GM19240 (cell line): Measurements from ENCODE around the gene ATP6V1B1.

Experiments used
- DNase-seq: peaks from one replicate; pipeline ENCODE4 v3.0.0; 2011; ENCODE audit warnings: low spot score; ENCODE audit not compliant: insufficient read length

The ATP6V1B1 gene

DNA sequence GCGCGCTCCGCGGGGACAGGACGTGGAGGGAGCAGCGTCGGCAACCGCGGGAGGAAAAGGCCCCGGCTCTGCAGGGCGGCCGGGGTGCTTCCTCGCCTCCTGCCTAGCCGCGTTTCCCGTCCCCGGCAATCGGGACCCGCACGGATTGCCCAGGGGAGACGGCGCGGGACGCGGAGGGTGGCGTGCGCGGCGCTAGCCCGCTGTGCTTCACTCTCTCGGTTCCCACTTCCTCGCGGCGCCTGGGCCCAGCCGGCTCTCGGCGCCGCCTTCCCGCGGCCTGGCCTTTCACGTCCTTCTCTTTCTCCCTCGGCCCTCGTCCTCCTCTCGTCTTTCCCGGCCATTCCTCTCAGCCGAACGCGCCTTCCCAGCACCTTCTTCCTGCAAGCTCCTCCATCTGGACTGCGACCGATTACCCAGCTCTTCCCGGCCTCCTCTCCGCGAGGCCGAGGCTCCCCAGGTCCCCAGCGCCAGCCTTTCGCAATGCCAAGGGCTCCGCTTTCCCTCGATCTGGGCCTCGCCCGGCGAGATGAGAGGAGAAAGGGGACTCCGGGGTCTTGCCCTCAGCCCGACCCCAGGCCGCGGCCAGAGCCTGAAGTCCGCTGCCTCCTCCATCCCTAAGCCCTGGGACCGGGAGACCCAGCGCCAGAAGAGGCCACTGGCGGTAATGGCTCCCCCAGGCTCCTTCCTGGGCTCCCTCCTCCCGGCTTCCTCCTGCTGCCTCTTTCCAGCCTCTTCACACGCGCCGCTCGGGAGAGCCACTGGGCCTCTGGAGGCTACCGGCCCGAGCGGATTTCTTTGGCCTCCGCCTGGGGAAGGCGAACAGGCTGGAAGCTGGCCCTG is 34.3 kb upstream of the ATP6V1B1 start:
- DNase-seq: no peak

DNA sequence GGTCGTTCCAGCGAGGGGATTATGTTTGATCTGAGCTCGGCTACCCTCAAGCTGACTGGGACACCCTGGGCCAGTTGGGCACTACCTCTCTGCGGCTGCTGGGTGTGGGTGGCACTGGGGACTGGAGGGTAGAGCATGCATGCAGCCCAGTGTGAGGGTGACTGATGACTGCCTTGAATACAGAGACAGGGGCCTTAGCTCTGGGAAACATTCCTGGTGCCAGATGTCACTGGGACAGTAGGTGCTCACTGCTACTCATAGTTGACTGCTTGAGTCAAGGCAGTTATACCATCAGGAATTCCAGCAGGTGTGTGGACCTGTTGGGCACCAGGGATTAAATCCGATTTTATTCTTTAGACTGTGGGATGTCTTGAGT is 33.6 kb upstream of the ATP6V1B1 start:
- DNase-seq: no peak

DNA sequence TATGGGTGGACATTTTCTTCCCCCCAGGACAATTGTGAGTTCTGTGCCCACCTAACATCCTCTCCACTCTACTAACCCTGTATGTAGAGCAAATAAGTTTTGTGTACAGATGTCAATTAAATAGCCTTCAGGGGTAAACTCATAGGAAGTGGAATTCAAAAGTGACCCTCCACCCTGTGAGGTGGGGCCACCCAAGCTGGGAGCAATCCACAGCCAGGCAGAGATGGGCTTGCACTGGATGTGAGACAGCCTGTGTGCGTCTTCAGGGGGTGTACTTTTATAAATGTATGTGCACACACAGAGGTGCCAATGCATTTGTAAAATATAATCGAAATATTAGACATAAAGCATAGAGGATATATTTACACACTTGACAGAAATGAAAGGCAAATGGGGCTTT is 33.1 kb upstream of the ATP6V1B1 start:
- no peak for DNase-seq

GRCh38 chr2:70903171-70903570 is 32.5 kb upstream of the ATP6V1B1 start:
- DNase-seq: no peak

DNA sequence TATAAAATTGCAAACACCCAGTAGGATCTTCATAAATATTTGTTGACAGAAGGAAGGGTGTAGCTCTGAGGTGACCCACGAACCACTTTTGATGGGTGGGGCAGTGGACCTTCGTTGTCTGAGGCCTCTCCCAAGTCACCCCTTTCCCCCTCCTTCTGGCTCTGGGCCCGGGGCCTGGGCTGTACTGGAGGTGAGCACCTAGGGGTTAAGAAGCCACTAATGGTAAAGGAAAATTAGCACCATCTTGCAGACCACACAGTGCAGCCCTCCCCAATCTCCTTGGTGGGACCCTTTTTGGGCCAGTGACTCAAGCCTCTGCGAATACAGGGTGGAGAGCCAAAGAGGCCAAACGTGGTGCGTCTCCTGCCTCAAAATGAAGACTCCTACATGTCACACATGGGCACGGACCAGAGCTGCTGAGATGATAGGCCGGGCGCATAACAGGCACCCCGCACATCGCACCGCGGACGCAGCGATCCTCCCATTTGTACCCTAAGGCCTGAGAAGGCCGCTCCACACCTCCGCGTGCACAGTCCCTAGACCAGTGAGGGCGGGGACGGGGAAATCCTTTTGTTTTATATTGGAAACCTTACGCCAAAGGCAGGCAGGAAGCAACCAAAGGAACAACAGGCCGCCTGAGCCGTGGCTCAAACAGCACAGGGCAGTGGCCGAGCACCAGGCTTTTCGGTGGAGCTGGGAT is 31.9 kb upstream of the ATP6V1B1 start:
- DNase-seq: no peak

DNA sequence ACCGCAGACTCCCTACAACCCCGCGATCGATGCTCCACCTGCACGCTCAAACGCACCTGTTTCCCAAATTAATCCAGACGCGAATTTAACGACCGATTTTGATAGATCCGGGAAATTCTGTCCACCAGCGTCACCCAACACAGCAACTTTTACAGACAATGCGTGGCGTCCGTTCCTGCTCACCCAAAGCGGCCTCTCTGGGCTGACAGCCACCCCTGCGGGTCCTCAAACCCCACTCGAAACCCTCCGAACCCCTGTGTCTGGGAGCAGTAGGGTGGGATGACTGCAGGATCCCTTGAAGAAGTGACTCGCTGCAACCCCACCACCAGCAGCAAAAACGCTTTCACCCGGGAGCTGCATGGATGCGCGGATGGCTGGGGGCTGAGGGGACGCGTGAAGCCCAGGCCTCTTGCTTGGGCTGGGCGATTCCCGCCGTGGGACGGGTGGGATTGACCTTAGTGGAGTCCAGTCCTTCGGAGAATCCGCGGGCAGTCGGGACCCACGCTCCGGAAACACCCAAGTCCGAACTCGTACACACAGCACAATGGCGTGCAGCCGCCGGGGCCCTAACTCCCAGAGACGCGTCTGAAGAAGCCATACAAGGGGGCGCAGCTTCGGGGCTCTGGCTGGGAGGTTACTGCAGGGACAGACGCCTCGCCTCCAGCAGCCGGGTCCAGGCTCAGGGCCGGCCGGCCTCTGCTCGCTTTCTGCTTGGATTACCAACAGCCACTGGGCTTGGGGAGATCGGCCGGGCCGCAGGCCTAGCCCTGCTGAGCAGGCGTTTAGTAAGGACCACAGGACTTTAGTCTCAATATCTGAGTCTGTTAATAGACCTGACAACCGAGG is 31.1 kb upstream of the ATP6V1B1 start:
- no peak for DNase-seq

DNA sequence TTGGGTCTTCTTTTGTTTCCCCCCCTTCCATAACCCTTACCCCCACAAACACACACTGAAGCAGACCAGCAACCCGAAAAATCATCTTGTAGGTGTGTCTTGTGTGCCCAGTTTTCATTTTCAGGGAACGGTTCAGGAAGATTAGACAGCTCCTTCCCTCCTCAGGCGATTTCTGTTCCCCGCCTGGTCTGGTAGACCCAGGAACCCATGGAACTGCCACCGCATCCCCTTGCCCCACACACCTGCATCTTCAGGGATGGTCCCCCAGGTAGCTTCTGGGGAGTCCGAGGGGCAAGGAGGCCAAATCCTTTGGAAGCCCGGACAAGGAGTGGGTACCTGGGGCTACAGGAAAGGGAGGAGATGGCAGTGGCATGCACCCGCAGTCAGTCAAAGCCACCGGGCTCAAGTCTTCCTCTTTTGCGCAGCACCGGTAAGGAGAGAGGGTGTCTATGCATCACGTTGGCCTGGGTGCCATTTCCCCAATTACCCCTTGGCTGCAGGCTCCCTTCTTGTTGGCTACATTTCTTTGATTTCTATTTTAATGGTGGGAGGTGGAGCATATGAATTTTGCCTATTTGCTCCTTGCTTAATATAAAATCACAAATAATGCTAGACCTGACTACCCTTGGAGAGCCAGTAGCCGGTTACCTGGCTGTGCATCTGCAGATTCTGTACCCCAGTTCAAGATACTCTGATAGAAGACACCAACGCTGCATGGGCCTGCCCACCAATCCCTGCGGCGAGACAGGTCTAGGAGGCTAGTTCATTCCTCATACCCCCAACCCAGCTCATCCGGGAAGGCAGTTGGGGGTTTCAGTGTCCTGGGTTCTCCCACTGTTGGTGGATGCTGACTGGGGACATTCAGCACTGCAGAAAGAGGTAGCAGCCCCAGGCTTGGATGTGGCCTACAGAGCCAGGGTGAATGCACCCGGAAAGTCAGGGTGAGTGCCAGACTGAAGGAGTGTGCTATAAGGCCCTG is 30.0 kb upstream of the ATP6V1B1 start:
- DNase-seq: no peak

DNA sequence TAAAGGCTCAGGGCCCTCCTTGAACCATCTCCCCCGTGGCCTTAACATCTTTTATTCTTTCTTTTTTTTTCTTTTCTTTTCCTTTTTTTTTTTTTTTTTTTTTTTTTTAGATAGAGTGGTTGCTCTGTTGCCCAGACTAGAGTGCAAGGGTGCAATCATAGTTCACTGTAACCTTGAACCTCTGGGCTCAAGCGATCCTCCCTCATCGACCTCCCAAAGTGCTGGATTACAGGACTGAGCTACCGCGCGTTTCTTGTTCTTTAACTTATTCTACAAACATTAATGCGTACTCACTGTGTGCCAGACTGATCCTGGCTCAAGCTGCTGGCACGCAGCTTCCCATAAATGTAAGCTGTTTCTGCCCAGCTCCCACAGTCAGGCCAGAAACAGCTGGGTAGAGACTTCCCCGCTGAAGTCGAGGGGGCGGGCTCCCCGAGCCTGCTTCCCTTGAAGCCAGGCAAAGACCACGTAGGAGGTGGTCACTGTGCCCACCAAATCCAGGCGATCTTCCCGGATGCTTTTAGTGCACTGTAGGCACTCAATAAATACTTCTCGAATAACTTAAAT is 29.2 kb upstream of the ATP6V1B1 start:
- no peak for DNase-seq

DNA sequence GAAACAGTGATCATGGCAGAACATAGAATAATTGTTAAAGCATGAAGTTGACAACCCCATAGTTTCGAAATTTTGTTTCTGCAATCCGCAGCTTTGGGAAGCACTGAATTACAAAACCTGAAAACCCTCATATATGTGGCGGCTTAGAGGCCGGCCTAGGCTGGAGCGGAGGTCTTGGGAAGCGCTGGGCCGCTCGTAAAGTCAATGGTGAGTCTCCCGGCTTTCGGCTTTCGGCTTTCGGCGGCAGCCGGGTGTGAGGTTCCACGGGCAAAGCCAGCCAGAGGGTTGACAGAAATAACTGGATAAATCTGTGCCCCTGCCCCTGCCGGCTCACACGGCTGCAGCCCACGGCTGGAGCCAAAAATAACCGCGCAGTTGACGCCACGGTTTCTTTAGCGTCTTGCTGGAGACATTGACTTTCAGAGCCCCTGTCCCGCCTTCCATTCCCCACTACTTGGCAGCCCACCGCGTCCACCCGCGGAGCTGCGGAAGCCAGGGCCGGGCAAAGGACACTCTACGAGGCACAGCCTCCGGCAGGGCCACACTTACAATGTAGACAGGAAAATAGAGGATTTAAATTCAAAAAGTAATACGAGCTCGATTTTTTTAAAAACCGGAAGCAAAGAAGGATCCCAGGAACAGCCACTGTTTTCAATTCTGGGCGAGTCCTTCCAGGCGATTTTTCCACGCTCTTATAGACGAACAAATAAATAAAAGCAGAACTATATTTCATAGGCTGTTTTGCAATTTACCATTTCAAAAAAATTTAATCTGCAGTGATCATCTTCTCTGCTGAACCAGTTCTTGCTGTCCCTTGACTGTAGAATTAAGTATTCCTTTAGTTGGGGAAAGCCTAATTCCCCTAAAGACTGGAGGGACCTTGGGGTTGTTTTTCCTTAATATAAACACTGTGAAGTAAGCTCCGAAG is 28.3 kb upstream of the ATP6V1B1 start:
- DNase-seq: no peak

- DNase-seq: no peak
These were observed 19.4 kb upstream of the ATP6V1B1 start for GRCh38 chr2:70916291-70916690.

DNA sequence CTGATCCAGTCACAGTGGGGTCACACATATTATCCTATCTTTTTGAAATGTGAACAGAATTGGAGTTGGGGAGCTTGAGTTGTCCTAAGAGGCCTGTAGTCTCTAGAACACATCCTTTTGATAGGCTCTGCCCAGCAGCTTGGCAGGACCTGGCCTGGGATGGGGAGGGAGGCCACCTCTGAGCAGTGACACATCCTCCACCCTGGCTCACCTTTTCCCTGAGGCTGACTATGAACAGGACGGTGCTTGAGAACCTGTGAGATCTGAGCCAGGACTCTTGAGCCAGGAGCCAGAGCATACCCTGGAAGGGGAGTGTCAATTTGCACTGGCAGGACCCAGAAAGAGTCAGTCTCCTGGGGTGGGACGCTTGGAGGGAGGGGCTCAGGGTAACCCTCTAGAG is 17.7 kb upstream of the ATP6V1B1 start:
- DNase-seq: no peak

- DNase-seq: peak; percentile 56
These were observed 15.9 kb upstream of the ATP6V1B1 start for GRCh38 chr2:70919672-70920366.

GRCh38 chr2:70920367-70920715 is 15.4 kb upstream of the ATP6V1B1 start:
- no peak for DNase-seq

DNA sequence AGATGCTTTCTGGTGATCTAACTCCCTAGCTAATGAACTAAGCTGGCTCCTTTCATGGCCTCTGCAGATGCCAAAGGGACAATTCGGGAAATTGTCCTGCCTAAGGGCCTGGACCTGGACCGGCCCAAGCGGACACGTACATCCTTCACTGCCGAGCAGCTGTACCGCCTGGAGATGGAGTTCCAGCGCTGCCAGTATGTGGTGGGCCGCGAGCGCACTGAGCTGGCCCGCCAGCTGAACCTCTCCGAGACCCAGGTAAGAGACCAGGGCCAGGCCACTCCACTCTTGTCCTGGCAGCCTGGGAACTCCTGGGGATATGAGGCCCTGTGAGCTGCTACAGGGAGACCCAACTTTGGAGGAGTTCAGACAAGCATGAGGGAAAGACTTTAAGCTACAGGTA is 14.7 kb upstream of the ATP6V1B1 start:
- DNase-seq: no peak

DNA sequence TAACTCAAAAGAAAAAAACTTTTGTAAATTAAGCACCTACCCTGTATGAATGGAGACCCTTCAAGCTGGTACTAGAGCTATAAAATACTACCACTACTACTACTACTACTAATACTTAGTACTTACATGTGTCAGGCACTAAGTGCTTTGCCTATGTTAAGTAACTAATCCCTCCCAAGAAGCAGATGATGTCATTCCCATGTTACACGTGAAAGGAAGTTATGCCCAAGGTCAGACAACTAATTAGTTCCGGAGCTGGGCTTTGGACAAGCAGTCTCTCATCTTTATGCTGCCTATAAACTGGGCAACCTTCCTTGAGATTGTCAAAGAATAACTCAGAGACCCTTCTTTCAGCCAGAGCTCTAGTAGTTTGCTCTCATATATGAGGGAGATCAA is 13.9 kb upstream of the ATP6V1B1 start:
- no peak for DNase-seq

DNA sequence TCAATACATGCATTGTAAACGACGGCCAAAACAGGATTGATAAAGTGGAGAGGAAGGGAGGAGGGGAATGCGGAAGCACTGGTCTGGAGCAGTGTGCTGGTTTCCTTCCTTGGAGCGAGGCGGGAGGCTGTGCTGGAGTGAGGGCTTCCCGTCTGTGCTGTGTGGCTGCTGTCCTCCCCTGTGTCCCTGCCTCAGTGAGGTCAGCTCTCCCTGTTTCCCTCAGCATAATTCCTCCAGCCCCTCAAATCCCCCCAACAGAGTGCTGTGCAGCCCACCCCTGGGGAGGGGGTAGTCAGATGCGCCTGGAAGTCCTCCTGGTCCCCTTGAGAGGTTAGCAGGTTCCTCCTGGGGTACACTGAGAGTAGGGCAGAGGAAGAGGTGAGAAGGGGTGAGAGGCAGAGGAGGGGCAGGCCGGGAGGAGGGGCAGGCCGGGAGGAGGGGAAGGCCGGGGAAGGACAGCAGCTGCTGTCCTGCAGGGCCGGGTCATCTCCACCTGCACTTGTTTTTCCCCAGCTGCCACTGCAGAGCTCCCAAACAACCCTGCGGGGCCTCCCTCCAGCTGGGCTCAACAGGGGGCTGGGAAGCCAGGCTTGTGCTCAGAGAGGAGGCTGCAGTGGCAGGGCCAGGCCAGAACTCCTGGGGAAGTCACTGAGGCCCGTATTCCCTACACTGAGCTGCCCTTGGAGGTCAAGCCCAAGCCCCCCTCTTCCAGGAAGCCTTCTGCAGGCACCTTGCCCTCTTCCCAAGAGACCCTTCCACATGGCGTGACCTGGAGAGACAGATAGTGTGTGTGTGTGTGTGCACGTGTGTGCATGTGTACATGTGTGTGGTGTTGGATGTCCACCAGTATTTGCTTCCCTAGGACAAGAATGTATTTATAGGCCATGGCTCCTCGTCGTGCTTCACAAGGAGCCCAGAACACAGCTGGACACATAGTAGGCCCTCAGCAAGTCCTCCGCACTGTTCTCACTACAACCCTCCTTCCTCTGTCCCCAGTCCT is 13.2 kb upstream of the ATP6V1B1 start:
- DNase-seq: no peak

DNA sequence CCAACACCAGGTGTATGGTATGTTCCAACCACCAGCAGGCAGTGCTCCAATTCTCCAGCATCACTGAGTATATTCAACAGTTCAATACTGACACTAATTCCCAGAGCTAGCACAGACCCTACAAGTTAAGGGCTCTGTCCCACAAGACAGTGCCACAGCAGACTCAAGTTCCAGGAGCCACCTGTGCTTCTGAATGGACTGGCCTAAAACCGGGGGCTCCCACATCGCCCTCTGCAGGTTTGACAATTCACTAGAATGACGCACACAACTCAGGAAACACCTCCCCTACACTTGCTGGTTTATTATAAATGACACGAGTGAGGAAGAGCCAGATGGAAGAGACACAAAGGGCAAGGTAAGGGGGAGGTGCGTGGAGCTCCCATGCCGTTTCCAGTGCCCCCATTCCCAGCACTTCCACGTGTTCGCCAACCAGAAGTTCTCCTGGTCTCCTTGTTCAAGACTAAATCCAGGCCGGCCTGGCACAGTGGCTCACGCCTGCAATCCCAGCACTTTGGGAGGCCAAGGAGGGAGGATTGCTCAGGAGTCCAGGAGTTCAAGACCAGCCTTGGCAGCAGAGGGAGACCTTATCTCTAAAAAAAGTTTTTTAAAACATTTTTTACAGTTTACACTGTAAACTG is 12.2 kb upstream of the ATP6V1B1 start:
- no peak for DNase-seq
